DOHH2 (cell line): ENCODE data around the gene IL20.

Experiments used
- EZH2phosphoT487 ChIP-seq: fragments of 200-600 bp; sonication (generic); IDR thresholded peaks from 2 replicates; pipeline ENCODE4 v1.6.1; 2017; ENCODE audit warnings: borderline replicate concordance, mild to moderate bottlenecking, antibody characterized with exemption, low read length, moderate library complexity, mixed read lengths
- TF ChIP-seq, protein P1 (sequence below): fragments of 200-600 bp; sonication (generic); IDR thresholded peaks from one replicate; pipeline ENCODE4 v1.5.1; 2014; ENCODE audit warnings: antibody characterized with exemption, mild to moderate bottlenecking, low read depth, low read length; ENCODE audit not compliant: poor library complexity, severe bottlenecking

DNA sequence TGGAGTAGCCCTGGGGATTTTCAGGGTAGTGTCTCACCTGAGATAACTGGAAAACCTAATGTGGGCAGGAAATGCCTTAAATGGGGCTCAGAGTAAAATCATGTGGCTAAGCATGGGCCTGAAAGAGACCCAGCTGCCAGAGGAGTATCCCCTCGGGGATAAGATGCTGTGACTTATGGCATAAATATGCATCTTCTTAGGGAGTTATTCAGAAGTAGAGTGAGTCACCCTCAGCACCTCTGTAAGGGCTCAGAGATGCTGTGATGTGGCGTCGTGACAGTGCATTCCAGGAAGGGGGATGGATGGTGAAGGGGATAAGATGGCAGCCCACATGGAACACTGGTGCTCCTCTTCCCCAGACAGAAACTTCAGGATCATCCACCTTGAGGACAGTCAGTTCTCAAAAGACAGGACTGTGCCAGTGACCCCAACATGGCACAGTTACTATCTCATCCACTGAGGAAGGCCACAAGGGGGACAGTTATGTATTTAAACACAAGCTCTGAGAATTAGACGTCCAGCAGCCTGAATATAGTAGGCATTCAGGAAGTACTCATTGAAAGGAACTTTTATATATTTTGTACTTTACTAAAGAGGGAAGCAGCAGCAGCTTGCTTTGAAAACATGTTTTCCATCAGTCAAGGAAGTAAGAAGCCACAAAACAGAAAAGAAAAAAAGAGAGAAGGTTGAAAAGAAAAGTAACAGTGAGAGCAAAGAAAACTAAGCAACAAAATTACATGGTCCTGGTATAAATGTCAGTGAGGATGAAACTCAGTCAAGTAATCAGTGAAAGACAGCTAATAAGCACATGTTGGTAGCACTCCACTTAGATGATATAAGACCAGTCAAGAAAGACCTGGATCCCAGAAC lies 40.1 kb downstream of the IL20 start:
- TF ChIP-seq, protein P1, sequence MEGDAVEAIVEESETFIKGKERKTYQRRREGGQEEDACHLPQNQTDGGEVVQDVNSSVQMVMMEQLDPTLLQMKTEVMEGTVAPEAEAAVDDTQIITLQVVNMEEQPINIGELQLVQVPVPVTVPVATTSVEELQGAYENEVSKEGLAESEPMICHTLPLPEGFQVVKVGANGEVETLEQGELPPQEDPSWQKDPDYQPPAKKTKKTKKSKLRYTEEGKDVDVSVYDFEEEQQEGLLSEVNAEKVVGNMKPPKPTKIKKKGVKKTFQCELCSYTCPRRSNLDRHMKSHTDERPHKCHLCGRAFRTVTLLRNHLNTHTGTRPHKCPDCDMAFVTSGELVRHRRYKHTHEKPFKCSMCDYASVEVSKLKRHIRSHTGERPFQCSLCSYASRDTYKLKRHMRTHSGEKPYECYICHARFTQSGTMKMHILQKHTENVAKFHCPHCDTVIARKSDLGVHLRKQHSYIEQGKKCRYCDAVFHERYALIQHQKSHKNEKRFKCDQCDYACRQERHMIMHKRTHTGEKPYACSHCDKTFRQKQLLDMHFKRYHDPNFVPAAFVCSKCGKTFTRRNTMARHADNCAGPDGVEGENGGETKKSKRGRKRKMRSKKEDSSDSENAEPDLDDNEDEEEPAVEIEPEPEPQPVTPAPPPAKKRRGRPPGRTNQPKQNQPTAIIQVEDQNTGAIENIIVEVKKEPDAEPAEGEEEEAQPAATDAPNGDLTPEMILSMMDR, result no peak
- no peak for TF ChIP-seq EZH2phosphoT487
